Esophagus squamous epithelium (tissue), 5 donors: ENCODE data around the gene DNAJC18. TPM values are rescaled to one million over a fixed set of nuclear protein-coding genes. Genes with fewer than 3 reads are reported as not detected.

Source experiments
- DNase-seq: peaks from one replicate; lab custom pipeline; 2025; lab: John Stamatoyannopoulos, UW
- H3K27ac ChIP-seq, 4 donors: fragments of 200-600 bp; sonication (generic); one replicate each; pipeline ENCODE4 v1.5.1; 2016 to 2019; ENCODE audit warnings: mild to moderate bottlenecking in 1 of 4
- H3K27me3 ChIP-seq, 4 donors: fragments of 200-600 bp; sonication (generic); 1 replicate in 3 of 4; 2 replicates in 1 of 4; pipeline versions ENCODE4 v1.5.1 to v1.6.0; 2017 to 2021; ENCODE audit warnings: antibody characterized with exemption in 1 of 4
- H3K36me3 ChIP-seq, 3 donors: fragments of 200-600 bp; sonication (generic); one replicate each; pipeline ENCODE4 v1.5.1; 2016 to 2019
- H3K4me1 ChIP-seq, 3 donors: fragments of 200-600 bp; sonication (generic); one replicate each; pipeline ENCODE4 v1.5.1; 2017 to 2019
- H3K4me3 ChIP-seq, 4 donors: fragments of 200-600 bp; sonication (generic); 1 replicate in 3 of 4; 2 replicates in 1 of 4; pipeline ENCODE4 v1.5.1; 2016 to 2019; ENCODE audit warnings: mild to moderate bottlenecking in 2 of 4, moderate library complexity in 1 of 4
- H3K9me3 ChIP-seq, 3 donors: fragments of 200-600 bp; sonication (generic); one replicate each; pipeline ENCODE4 v1.5.1; 2016 to 2019
- CTCF ChIP-seq, 6 experiments: fragments of 450-650 bp in 4 of 6; fragments of 200-600 bp in 2 of 6; sonication (generic) in 2 of 6; IDR thresholded peaks; one replicate each; pipeline ENCODE4 v1.5.1; 2016 to 2019; ENCODE audit warnings: antibody characterized with exemption in 6 of 6, mild to moderate bottlenecking in 4 of 6, moderate library complexity in 4 of 6
- POLR2A ChIP-seq, 4 donors: fragments of 450-650 bp; IDR thresholded peaks; one replicate each; pipeline ENCODE4 v1.6.1; 2017; ENCODE audit warnings: antibody characterized with exemption in 4 of 4, mild to moderate bottlenecking in 4 of 4, moderate library complexity in 3 of 4
- WGBS, 2 donors: methylation state at CpG; one replicate each; pipeline ENCODE4 v1.1.5; 2018; 5-methylcytosine and 5-hydroxymethylcytosine counted together
- intact Hi-C: fragments of 100-400 bp; cut with DNase I; formaldehyde crosslinking; loops from one replicate; pipeline ENCODE4 v1.15.0; 2022
- total RNA-seq, 4 donors: library from RNA; depleted of rRNA; stranded (reverse); fragments of >200 nt; gene quantifications; one replicate each; pipeline ENCODE4 v1.1.0, GENCODE V29; 2016
- donor health status: DM: yes; HTN: yes; CAD: no.

DNAJC18 gene
- total RNA-seq, 4 donors from 2014 or later, result 0.53 to 6.9 (median 3.9) TPM

GRCh38 chr5:139460455-139460854 lies 21.1 kb upstream of the DNAJC18 start:
- no peaks in the 10 kb centered on the region for H3K27me3 ChIP-seq
- TF ChIP-seq CTCF (IDR thresholded peaks at IDR 0.05) (no peak), POLR2A (IDR thresholded peaks at IDR 0.05) (no peak)
- 55 to 73% methylated on average over 1 of the region's 1 CpG for WGBS, 2 donors
- H3K27ac ChIP-seq, result peak overlapping the region; percentile 45 to 82 (median 72)
- peaks cover 0 to 28% (median 4%) of the 10 kb centered on the region in 3 donors for H3K4me1 ChIP-seq
- no peaks in the 10 kb centered on the region for H3K36me3 ChIP-seq
- peak overlapping the region in 2 of 4 donors; percentile 37 to 51 for H3K4me3 ChIP-seq
- no peaks in the 10 kb centered on the region for H3K9me3 ChIP-seq
- DNase-seq, result no peak
- intact Hi-C loops, result no loop called here

GRCh38 chr5:139459451-139459934 lies 20.2 kb upstream of the DNAJC18 start:
- H3K4me3 ChIP-seq, result peak overlapping the region in 1 of 4 donors; percentile 51
- 50 to 55% methylated on average over 3 to 7 of the region's 8 CpGs for WGBS, 2 donors
- TF ChIP-seq POLR2A (IDR thresholded peaks at IDR 0.05) (no peak), CTCF (IDR thresholded peaks at IDR 0.05) (no peak)
- no peak for DNase-seq
- H3K36me3 ChIP-seq, result no peaks in the 10 kb centered on the region
- no peaks in the 10 kb centered on the region for H3K9me3 ChIP-seq
- H3K4me1 ChIP-seq, result peaks cover 0 to 28% (median 4%) of the 10 kb centered on the region in 3 donors
- intact Hi-C loops, result no loop called here
- peak overlapping the region; percentile 45 to 82 (median 72) for H3K27ac ChIP-seq
- H3K27me3 ChIP-seq, result no peaks in the 10 kb centered on the region

- TF ChIP-seq POLR2A (IDR thresholded peaks at IDR 0.05) (peak in 1 of 4 donors; percentile 6), CTCF (IDR thresholded peaks at IDR 0.05) (no peak)
- H3K4me1 ChIP-seq, result peaks cover 0 to 28% (median 4%) of the 10 kb centered on the region in 3 donors
- intact Hi-C loops, result no loop called here
- no peak for DNase-seq
- no peaks in the 10 kb centered on the region for H3K9me3 ChIP-seq
- no peaks in the 10 kb centered on the region for H3K36me3 ChIP-seq
- H3K27me3 ChIP-seq, result no peaks in the 10 kb centered on the region
- peak overlapping the region; percentile 32 to 82 (median 72) for H3K27ac ChIP-seq
- 44 to 57% methylated on average over 8 of the region's 8 CpGs for WGBS, 2 donors
- H3K4me3 ChIP-seq, result peak overlapping the region in 1 of 4 donors; percentile 51
Observed at GRCh38 chr5:139458580-139459407, 19.5 kb upstream of the DNAJC18 start.

GRCh38 chr5:139457653-139458306 lies 18.5 kb upstream of the DNAJC18 start:
- TF ChIP-seq POLR2A (IDR thresholded peaks at IDR 0.05), result no peak
- TF ChIP-seq CTCF (IDR thresholded peaks at IDR 0.05), result no peak
- intact Hi-C loops, result no loop called here
- Histone ChIP-seq H3K27me3 (no peaks in the 10 kb centered on the region), H3K4me3 (no peak overlapping the region), H3K9me3 (no peaks in the 10 kb centered on the region), H3K4me1 (peaks cover 0 to 28% (median 4%) of the 10 kb centered on the region in 3 donors), H3K36me3 (no peaks in the 10 kb centered on the region), H3K27ac (peak overlapping the region in 1 of 4 donors; percentile 80)
- WGBS, 2 donors, result 80 to 92% methylated on average over 4 to 5 of the region's 5 CpGs
- DNase-seq, result no peak

GRCh38 chr5:139457241-139457640 lies 17.9 kb upstream of the DNAJC18 start:
- H3K4me1 ChIP-seq, result peaks cover 0 to 28% (median 4%) of the 10 kb centered on the region in 3 donors
- intact Hi-C loops, result no loop called here
- no peak overlapping the region for H3K4me3 ChIP-seq
- H3K27me3 ChIP-seq, result no peaks in the 10 kb centered on the region
- H3K9me3 ChIP-seq, result no peaks in the 10 kb centered on the region
- WGBS, 2 donors, result 92 to 95% methylated on average over 5 of the region's 5 CpGs
- H3K27ac ChIP-seq, result no peak overlapping the region
- H3K36me3 ChIP-seq, result no peaks in the 10 kb centered on the region
- DNase-seq, result no peak
- no peak for TF ChIP-seq CTCF (IDR thresholded peaks at IDR 0.05)
- no peak for TF ChIP-seq POLR2A (IDR thresholded peaks at IDR 0.05)
